Calu3 (cell line): ENCODE results near the gene ATAD3B. TPM values are rescaled to one million over a fixed set of nuclear protein-coding genes. Genes with fewer than 3 reads are reported as not detected.
"Not testable (repeated sequence)": the region's sequence is repeated elsewhere in the genome, so short reads cannot be mapped to it uniquely, and the experiment has no call there.

Experiments used
- BruUV-seq: library from RNA; stranded (reverse); fragments of 400-500 nt; replicated peaks from 2 replicates; lab custom pipeline; 2021; lab: Mats Ljungman, UMichigan
- CTCF ChIA-PET: fragments of 300-600 bp; sonication (Branson Sonifier 250); formaldehyde crosslinking; loops from one replicate; lab custom pipeline; 2022; ENCODE audit warnings: antibody characterized with exemption; lab: Charles Lee
- DNase-seq: peaks from one replicate; pipeline ENCODE4 v3.0.0; 2022
- H3K27ac Mint-ChIP-seq: one replicate; pipeline ENCODE4 v1.8.0; 2022; ENCODE audit warnings: mixed read lengths; ENCODE audit not compliant: unreplicated experiment
- H3K27me3 Mint-ChIP-seq: one replicate; pipeline ENCODE4 v1.8.0; 2022; ENCODE audit warnings: mixed read lengths; ENCODE audit not compliant: unreplicated experiment
- H3K36me3 Mint-ChIP-seq: one replicate; pipeline ENCODE4 v1.8.0; 2022; ENCODE audit warnings: mild to moderate bottlenecking, moderate library complexity, mixed read lengths; ENCODE audit not compliant: insufficient read depth, unreplicated experiment
- H3K4me1 Mint-ChIP-seq: one replicate; pipeline ENCODE4 v1.8.0; 2022; ENCODE audit warnings: mild to moderate bottlenecking, low read depth, mixed read lengths; ENCODE audit not compliant: unreplicated experiment
- H3K4me3 Mint-ChIP-seq: one replicate; pipeline ENCODE4 v1.8.0; 2022; ENCODE audit warnings: mild to moderate bottlenecking, low read depth, moderate library complexity, mixed read lengths; ENCODE audit not compliant: unreplicated experiment
- H3K9me3 Mint-ChIP-seq: one replicate; pipeline ENCODE4 v1.8.0; 2022; ENCODE audit warnings: low read depth, mixed read lengths; ENCODE audit not compliant: unreplicated experiment
- intact Hi-C: fragments of 100-400 bp; cut with micrococcal nuclease; formaldehyde crosslinking; loops from one replicate; pipeline ENCODE4 v1.10.0; 2022; ENCODE audit not compliant: unreplicated experiment
- total RNA-seq: library from RNA; stranded (reverse); gene quantifications from 2 replicates; pipeline ENCODE4 v1.2.3, GENCODE V29; 2022
- TF ChIP-seq, protein P1 (sequence below): fragments of 200-600 bp; IDR thresholded peaks from one replicate; pipeline ENCODE4 v1.8.0; 2022; ENCODE audit warnings: antibody characterized with exemption; ENCODE audit not compliant: unreplicated experiment

Gene ATAD3B
- total RNA-seq, 1 experiment from 2014 or later: 46.3 TPM

DNA sequence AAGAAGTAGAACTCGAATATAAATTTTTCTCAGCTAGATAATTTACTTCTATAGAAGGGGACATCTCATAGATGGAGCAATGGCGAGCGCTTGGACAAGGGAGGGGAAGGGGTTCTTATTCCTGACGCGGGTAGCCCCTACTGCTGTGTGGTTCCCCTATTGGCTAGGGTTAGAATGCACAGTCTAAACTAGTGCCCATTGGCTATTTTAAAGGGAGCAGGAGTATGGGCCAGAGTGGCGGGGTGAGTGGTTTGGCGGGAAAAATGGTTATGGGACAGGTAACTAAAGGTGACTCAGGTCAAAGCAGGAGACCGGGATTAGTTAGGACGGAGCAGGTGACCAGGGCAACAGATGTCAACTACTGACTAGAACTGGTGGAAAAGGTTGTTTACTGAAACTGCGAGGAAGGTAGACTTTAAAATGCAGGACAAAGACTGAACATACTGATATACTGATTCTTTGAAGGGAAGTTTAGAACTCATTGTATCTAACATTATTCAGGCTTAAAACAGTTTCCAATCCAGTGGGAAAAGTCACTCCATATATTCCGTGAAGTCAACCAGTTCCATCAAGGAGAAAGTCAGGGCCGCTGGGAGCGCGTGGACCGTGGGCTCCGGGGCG, 39.5 kb downstream of the ATAD3B start:
- CTCF ChIA-PET: no interaction called here
- Mint-ChIP-seq H3K27ac (peak overlapping the region; percentile 82), H3K27me3 (no peaks in the 10 kb centered on the region), H3K36me3 (peaks cover 32% of the 10 kb centered on the region), H3K4me3 (peak overlapping the region; percentile 78), H3K9me3 (no peaks in the 10 kb centered on the region), H3K4me1 (peaks cover 6% of the 10 kb centered on the region)
- TF ChIP-seq, protein P1, sequence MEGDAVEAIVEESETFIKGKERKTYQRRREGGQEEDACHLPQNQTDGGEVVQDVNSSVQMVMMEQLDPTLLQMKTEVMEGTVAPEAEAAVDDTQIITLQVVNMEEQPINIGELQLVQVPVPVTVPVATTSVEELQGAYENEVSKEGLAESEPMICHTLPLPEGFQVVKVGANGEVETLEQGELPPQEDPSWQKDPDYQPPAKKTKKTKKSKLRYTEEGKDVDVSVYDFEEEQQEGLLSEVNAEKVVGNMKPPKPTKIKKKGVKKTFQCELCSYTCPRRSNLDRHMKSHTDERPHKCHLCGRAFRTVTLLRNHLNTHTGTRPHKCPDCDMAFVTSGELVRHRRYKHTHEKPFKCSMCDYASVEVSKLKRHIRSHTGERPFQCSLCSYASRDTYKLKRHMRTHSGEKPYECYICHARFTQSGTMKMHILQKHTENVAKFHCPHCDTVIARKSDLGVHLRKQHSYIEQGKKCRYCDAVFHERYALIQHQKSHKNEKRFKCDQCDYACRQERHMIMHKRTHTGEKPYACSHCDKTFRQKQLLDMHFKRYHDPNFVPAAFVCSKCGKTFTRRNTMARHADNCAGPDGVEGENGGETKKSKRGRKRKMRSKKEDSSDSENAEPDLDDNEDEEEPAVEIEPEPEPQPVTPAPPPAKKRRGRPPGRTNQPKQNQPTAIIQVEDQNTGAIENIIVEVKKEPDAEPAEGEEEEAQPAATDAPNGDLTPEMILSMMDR: no peak
- intact Hi-C loops: no loop called here
- DNase-seq: peak; percentile 25
- BruUV-seq: TSS peak; percentile 94

DNA sequence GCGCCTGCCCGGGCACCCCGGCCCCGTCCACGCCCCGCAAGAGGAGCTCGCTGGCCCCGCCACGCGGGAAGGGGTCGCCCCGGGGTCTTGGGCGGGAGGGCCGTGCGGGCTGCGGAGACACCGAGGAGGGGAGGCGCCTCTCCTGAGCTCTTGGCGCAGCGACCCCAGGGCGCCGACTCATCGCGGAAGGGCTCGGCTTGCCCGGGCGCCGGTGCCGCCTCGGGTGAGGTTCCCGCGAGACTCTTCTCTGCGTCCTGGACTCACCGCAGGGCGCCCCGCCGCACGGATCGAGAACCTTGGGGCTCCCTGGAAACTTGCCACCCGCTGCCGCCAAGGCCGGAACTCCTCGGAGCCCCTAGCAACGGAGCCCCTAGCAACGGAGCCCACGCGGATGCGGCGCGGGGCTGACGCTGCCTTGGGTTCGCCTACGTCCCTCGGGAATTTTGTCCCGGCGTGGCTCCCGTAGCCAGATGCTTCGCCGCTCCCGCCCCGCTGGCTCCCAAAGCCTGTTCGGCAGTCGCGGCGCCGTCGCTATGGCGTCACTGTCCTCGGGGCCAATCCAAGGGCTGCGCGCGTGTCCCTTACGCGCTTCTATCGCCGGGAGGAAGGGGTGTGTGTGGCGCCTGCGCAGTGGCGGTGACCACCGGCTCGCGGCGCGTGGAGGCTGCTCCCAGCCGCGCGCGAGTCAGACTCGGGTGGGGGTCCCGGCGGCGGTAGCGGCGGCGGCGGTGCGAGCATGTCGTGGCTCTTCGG, 40.1 kb downstream of the ATAD3B start, which contains the start of gene ATAD3A:
ATAD3A (plus strand) TSS at position 630 of the 753 bp plus-strand sequence; CDS start at position 737, 107 bp downstream.
- intact Hi-C loops: no loop called here
- Mint-ChIP-seq H3K36me3 (peaks cover 32% of the 10 kb centered on the region), H3K4me3 (peak within 1 kb of the TSS; percentile 78), H3K9me3 (no peaks in the 10 kb centered on the region), H3K27ac (peak within 1 kb of the TSS; percentile 82), H3K4me1 (peaks cover 6% of the 10 kb centered on the region), H3K27me3 (no peaks in the 10 kb centered on the region)
- TF ChIP-seq, protein P1: no peak
- no TSS peak for BruUV-seq
- CTCF ChIA-PET: no interaction called here
- DNase-seq: peak; percentile 93

DNA sequence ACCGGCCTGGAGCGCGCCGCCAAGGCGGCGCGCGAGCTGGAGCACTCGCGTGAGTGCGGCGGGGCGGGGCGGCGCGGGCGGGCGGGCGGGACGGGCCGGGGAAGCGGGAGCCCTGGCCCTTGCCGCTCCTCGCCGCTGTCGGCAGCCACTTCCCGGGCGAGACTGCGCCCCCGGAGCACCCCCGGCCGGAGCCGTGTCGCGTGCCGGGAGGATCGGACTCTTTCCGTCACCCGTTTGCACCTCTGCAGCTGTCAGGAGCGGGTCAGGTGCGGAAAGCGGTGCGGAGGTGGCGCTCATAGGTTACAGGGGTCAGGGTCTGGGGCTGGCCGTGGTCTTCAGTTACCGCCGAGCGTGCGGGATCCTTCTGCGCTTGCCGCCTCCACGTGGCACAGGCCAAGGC, 40.9 kb downstream of the ATAD3B start:
- intact Hi-C loops, H3K4me1 Mint-ChIP-seq, DNase-seq, H3K27me3 Mint-ChIP-seq, BruUV-seq, H3K27ac Mint-ChIP-seq, H3K9me3 Mint-ChIP-seq, CTCF ChIA-PET: not testable (repeated sequence)
- peaks cover 32% of the 10 kb centered on the region for H3K36me3 Mint-ChIP-seq
- H3K4me3 Mint-ChIP-seq: peak overlapping the region; percentile 78

DNA sequence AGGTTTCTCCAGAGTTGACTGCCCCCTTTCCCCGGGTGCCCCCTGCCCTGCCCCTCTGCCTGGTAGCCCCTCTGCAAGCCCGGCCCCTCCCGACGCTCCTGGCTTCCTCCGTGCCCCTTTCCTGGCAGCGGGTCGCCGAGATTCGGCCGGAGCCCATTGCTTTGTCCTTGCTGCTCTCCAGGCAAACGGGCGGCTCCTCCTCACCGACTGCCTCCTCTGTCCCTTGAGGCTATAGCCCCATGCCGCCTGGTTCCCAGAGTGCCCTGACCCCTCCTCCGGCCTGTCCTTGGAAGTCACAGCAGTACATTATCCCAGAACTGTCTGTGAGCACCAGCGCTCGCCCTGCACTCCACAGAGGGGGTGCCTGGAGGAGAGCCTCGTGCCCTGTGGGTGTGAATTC, 42.1 kb downstream of the ATAD3B start:
- Mint-ChIP-seq H3K36me3 (peaks cover 42% of the 10 kb centered on the region), H3K4me3 (peak overlapping the region; percentile 78), H3K27ac (peak overlapping the region; percentile 83)
- CTCF ChIA-PET, BruUV-seq, DNase-seq, H3K4me1 Mint-ChIP-seq, H3K9me3 Mint-ChIP-seq, H3K27me3 Mint-ChIP-seq, intact Hi-C loops: not testable (repeated sequence)

DNA sequence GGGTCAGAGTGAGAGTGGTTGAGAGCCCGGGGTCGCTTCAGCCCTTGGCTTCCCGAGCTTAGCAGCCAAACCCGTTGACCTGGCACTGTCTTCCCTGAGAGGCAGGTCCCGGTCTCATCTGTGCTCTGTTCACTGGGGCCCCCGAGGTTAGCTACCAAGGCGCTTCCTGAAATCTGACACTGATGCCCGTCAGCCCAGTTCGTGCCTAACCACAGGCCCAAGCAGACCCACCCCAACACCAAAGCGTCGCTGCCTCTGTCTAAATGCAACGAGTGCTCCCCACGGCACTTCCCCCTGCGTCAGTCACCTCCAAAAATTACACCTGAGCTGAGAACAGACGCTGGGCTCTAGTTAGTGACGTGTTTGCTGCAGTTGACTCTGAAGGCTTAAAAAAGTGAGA, 42.8 kb downstream of the ATAD3B start:
- H3K4me1 Mint-ChIP-seq, H3K27ac Mint-ChIP-seq, BruUV-seq, H3K27me3 Mint-ChIP-seq, DNase-seq, H3K4me3 Mint-ChIP-seq, CTCF ChIA-PET, intact Hi-C loops, H3K9me3 Mint-ChIP-seq: not testable (repeated sequence)
- H3K36me3 Mint-ChIP-seq: peaks cover 44% of the 10 kb centered on the region

DNA sequence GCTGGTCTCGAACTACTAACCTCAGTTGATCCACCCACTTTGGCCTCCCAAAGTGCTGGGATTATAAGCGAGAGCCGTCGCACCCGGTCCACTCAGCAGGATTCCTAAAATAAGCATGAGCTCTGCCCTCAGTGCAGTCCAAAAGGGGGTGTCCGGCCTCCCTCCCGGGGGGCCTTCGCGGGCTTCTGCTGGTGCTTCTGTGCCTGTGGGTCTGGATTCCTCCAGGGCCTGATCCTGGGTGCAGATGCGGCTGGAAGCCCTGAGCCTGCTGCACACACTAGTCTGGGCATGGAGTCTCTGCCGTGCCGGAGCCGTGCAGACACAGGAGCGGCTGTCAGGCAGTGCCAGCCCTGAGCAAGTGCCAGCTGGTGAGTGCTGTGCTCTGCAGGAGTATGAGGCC, 45.4 kb downstream of the ATAD3B start:
- CTCF ChIA-PET, H3K4me1 Mint-ChIP-seq, intact Hi-C loops, H3K27ac Mint-ChIP-seq, DNase-seq, H3K4me3 Mint-ChIP-seq, H3K27me3 Mint-ChIP-seq, BruUV-seq, H3K9me3 Mint-ChIP-seq: not testable (repeated sequence)
- H3K36me3 Mint-ChIP-seq: peaks cover 35% of the 10 kb centered on the region
